Stimulated activated naive CD8-positive, alpha-beta T cell treated with anti-CD3 and anti-CD28 coated beads, Interleukin-15, Interleukin-2, amounts not matched to agents 100 ng/mL and 50 ng/mL, for 24 hours (primary cell): Measurements from ENCODE around the gene GCG.

Source experiments
- H3K27ac Mint-ChIP-seq: one replicate; pipeline ENCODE4 v1.8.0; 2021; ENCODE audit warnings: mild to moderate bottlenecking, mixed read lengths
- H3K27me3 Mint-ChIP-seq: one replicate; pipeline ENCODE4 v1.8.0; 2021; ENCODE audit warnings: mixed read lengths
- H3K36me3 Mint-ChIP-seq: one replicate; pipeline ENCODE4 v1.8.0; 2021; ENCODE audit warnings: low read depth, mixed read lengths
- H3K4me1 Mint-ChIP-seq: one replicate; pipeline ENCODE4 v1.8.0; 2021; ENCODE audit warnings: low read depth, mixed read lengths
- H3K4me3 Mint-ChIP-seq: one replicate; pipeline ENCODE4 v1.8.0; 2021; ENCODE audit warnings: mild to moderate bottlenecking, mixed read lengths
- H3K9me3 Mint-ChIP-seq: one replicate; pipeline ENCODE4 v1.8.0; 2021; ENCODE audit warnings: mixed read lengths

The GCG gene

GRCh38 chr2:162099836-162100235 is 52.2 kb downstream of the GCG start:
- Mint-ChIP-seq H3K27ac (no peak overlapping the region), H3K4me1 (no peaks in the 10 kb centered on the region), H3K27me3 (no peaks in the 10 kb centered on the region), H3K9me3 (no peaks in the 10 kb centered on the region), H3K36me3 (no peaks in the 10 kb centered on the region), H3K4me3 (no peak overlapping the region)
